ENCODE measurements around the gene EPHA2.
"Not testable (repeated sequence)": the region's sequence is repeated elsewhere in the genome, so short reads cannot be mapped to it uniquely, and the experiment has no call there.

The EPHA2 gene

DNA sequence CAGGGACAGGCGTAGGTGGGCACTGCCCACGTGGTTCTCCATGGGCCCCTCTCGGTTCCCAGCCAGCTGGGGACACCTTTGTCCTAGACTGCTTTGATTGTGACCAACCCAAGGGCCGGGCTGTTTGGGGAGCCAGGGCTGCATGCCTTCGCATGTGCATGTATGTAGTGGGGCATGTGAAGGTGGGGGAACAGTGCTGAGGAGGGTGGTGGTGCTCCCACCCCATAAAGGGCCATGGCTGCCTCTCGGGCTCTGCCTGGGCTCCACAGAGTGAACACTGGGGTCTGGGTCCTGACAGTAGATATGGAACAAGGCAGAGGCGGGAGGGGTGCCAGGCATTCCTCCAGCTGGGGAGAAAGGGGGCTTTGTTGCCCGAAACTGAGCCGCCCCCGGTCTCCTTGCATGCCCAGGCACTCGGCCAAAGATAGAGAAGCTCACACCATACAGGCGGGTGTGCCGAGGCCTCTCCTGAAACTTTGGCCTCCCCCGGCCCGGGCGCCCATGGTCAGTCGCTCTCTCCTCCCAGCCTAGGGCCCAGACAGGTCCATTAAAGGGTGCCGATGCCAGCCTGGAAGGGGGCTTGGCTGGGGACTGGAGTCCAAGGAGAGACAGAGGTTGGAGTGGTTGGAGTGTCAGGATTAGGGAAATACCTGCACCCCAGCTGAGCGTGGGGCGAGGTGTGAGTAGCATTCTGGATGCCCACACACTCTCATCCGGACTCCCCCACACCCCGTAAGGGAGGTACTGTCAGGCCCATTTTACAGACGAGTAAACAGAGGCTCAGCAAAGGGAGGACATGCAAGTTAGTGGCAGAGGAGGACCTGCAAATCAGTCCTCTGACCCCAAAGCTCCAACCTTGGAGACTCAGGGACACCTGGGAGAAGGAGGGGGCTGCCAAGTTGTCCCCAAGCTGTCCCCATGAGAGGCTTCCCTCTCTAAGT is 41.1 kb downstream of the EPHA2 start:
- peaks cover 15% of the 10 kb centered on the region for H3K27me3 Mint-ChIP-seq
- no peak overlapping the region for H3K4me3 Mint-ChIP-seq
- no peaks in the 10 kb centered on the region for H3K36me3 Mint-ChIP-seq (ENCODE audit: low read depth)
- intact Hi-C loops (cut with micrococcal nuclease): no loop called here
- no peaks in the 10 kb centered on the region for H3K9me3 Mint-ChIP-seq
- H3K4me1 Mint-ChIP-seq (ENCODE audit: low read depth): no peaks in the 10 kb centered on the region
- H3K27ac Mint-ChIP-seq: no peak overlapping the region

DNA sequence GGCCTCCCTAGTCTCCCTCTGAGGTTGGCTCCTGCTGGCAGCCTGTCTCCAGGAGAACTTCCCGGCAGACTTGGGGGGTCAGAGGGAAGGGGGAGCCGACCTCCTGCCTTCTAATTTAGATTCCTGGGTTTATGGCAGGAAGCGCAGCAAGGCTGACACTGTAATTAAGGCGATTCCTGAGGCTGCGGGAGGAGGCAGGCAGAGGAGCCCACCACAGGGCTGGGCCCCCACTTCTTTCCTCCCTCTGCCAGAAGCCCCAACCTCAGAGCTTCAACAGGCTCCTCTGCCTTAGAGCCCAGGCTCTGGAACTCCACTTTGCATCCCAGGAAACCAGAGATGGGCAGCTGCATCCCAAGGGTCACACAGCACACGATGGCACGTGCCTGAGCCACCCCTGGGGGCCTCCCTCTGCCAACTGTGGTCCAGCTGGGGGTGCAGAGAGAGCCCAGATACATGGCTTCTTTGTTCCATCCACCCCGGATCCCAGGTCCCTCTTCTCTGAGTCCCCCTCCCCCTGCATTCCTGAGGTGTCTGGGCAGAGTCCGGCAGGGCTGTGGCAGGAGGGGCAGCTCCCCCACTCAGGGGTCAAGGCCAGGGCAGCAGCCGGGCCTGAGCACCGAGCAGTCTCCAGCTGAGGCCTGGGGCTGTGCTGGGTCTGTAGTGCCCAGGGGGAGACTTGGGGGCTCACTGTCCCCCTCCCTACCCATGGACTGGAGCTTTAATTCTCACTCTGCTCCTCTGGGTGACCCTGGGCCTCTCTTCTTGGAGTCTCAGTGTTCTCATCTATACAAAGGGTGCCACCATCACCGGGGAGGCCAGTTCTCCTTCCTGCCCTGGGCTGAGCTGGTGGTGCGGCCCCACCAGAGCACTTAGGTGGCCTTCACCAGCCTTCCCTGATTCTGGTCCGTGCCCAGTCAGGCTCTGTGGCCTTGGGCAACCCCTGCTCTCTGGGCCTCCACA is 43.0 kb downstream of the EPHA2 start:
- peaks cover 14% of the 10 kb centered on the region for H3K9me3 Mint-ChIP-seq
- no peak overlapping the region for H3K4me3 Mint-ChIP-seq
- intact Hi-C loops (cut with micrococcal nuclease): no loop called here
- H3K36me3 Mint-ChIP-seq (ENCODE audit: low read depth): no peaks in the 10 kb centered on the region
- H3K27ac Mint-ChIP-seq: no peak overlapping the region
- H3K4me1 Mint-ChIP-seq (ENCODE audit: low read depth): no peaks in the 10 kb centered on the region
- H3K27me3 Mint-ChIP-seq: peaks cover 13% of the 10 kb centered on the region

DNA sequence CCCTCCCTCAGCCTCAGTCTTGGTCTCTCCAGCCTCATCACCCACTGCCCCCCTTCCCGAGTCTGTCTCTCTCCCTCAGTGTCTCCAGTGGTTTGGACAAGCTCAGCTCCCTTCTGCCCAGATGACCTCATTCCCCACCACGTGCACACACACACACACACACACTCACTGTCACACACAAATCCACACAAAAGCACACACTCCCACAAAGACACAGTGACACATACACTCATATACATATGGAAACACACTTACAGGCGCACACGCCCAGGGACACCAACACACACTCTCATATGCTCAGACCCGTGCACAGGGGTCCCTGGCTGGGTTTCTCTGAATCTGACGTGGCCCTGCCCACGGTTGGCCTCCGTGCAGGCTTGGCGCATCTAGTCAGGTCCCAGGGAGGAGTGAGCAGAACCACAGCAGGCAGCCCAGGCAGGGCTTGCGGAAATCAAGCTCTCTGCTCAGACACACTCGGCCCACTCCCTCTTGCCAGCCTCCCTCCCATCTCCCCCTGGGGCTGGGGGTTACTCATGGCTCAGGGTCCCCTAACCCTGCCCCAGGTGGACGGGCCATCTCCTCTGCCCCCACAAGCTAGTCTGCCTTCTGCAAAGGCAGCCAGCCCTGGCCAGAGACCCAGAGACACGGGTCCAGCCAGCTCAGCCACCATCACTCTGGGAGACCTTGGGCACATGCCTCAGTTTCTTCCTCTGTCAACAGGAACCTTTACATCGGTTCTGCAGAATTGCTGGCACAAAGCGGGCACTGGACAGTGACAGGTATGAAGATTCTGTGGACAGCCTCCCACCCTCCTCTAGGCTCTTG is 43.9 kb downstream of the EPHA2 start:
- H3K4me3 Mint-ChIP-seq: no peak overlapping the region
- no peaks in the 10 kb centered on the region for H3K4me1 Mint-ChIP-seq (ENCODE audit: low read depth)
- peaks cover 18% of the 10 kb centered on the region for H3K9me3 Mint-ChIP-seq
- no peak overlapping the region for H3K27ac Mint-ChIP-seq
- H3K27me3 Mint-ChIP-seq: peaks cover 14% of the 10 kb centered on the region
- H3K36me3 Mint-ChIP-seq (ENCODE audit: low read depth): no peaks in the 10 kb centered on the region
- intact Hi-C loops (cut with micrococcal nuclease): no loop called here

DNA sequence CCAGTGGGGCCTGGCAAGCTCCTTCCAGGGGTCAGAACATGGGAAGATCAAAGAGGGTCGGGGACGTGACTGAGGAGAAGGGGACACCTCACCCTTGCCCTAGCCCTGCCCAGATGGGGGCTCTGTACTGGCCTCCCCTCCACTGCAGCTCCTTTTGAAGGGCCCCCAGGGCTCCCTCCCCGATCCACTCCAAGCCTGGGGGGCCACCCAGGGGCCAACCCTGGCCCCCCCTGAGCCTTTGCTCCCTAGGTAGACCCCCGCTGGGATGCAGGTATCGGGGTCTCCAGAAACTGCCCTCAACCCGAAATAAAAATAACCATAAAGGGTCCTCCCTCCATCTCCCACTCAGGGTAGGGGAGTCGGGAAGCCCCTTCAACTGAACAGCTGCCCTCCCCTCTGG is 45.0 kb downstream of the EPHA2 start:
- H3K4me3 Mint-ChIP-seq: no peak overlapping the region
- H3K27me3 Mint-ChIP-seq: peaks cover 21% of the 10 kb centered on the region
- intact Hi-C loops (cut with micrococcal nuclease): no loop called here
- no peak overlapping the region for H3K27ac Mint-ChIP-seq
- no peaks in the 10 kb centered on the region for H3K4me1 Mint-ChIP-seq (ENCODE audit: low read depth)
- no peaks in the 10 kb centered on the region for H3K36me3 Mint-ChIP-seq (ENCODE audit: low read depth)
- peaks cover 18% of the 10 kb centered on the region for H3K9me3 Mint-ChIP-seq

DNA sequence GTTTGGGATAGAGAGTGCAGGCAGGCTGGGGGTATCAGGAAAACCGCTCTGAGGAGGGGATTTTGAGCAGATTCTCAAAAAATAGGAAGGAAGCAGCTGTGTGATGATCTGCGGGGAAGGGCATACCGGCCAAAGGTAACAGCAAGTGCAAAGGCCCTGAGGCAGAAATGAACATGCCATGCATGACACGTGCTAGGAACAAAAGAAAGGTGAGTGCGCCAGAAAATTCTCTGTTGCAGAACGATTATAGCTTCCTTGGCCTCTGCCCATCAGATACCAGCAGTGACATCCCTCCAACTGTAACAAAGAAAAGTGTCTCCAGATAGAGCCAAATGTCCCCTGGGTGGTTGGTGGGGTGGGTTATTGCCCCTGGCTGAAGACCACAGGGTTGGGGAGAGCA is 45.4 kb downstream of the EPHA2 start:
- Mint-ChIP-seq H3K4me3 (no peak overlapping the region), H3K9me3 (peaks cover 18% of the 10 kb centered on the region), H3K27ac (no peak overlapping the region), H3K36me3 (ENCODE audit: low read depth) (no peaks in the 10 kb centered on the region), H3K4me1 (ENCODE audit: low read depth) (no peaks in the 10 kb centered on the region), H3K27me3 (peaks cover 21% of the 10 kb centered on the region)
- intact Hi-C loops (cut with micrococcal nuclease): no loop called here

DNA sequence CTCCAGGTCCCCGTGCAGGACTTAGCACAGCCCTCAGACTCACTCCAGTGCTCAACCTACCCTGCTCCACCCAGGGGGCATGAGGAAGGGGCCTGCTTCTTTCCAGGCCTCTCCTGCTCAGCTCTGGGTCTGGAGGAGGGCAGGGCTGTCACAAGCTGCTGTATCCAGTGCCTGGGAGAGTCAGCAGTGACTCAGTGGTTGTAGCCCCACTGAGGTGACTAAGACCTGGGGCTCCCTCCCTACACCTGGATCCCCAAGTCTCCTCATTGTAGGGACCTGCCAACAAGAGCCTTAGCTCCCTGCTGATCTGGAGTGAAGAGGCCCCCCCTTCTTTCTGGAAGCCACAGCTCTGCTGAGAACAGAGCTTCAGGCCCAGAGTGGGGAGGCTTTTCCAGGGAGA is 46.3 kb downstream of the EPHA2 start:
- intact Hi-C loops (cut with micrococcal nuclease): no loop called here
- peaks cover 18% of the 10 kb centered on the region for H3K9me3 Mint-ChIP-seq
- peaks cover 21% of the 10 kb centered on the region for H3K27me3 Mint-ChIP-seq
- no peaks in the 10 kb centered on the region for H3K36me3 Mint-ChIP-seq (ENCODE audit: low read depth)
- H3K4me3 Mint-ChIP-seq: no peak overlapping the region
- H3K27ac Mint-ChIP-seq: no peak overlapping the region
- no peaks in the 10 kb centered on the region for H3K4me1 Mint-ChIP-seq (ENCODE audit: low read depth)

DNA sequence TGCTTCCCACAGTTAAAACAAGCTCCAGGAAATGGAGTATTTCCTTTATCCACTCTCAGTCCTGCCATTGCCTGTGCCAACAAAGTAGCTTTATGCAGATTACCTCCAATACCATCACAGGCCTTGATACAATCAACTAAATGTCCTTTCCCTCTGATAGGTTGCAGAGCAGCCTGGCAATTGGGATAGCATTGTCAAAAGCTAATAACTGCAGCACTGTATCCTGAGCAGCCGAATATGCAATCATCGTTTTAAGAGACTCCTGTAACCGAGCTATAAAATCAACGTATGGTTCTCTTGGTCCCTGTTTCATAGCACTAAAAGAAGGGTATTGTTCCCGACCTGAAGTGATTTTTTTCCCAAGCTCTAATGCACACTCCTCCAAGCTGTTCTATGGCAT is 48.8 kb downstream of the EPHA2 start:
- H3K4me3 Mint-ChIP-seq; H3K36me3 Mint-ChIP-seq (ENCODE audit: low read depth); H3K27ac Mint-ChIP-seq; intact Hi-C loops (cut with micrococcal nuclease); H3K4me1 Mint-ChIP-seq (ENCODE audit: low read depth): not testable (repeated sequence)
- peaks cover 18% of the 10 kb centered on the region for H3K9me3 Mint-ChIP-seq
- H3K27me3 Mint-ChIP-seq: peaks cover 32% of the 10 kb centered on the region

DNA sequence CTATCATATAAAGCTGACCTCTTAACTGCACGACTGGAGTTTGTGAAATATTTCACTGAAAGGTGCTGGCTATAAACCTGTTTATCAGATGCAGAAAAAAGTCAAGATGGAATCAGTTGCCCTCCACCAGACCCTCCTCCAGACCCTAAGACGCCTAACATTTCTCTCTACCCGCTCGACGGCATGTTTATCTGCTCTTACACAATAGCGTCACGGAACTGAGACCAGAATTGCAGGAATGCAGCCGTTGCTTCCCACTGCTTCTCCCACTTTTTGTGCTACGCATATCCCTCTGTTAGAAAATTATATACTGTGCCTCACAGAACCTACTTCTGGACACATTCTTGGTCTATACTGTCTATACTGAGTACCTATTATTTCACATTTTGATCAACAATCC is 54.2 kb downstream of the EPHA2 start:
- Mint-ChIP-seq H3K27ac (no peak overlapping the region), H3K4me3 (no peak overlapping the region), H3K4me1 (ENCODE audit: low read depth) (no peaks in the 10 kb centered on the region), H3K36me3 (ENCODE audit: low read depth) (no peaks in the 10 kb centered on the region), H3K9me3 (no peaks in the 10 kb centered on the region), H3K27me3 (peaks cover 25% of the 10 kb centered on the region)
- intact Hi-C loops (cut with micrococcal nuclease): no loop called here

DNA sequence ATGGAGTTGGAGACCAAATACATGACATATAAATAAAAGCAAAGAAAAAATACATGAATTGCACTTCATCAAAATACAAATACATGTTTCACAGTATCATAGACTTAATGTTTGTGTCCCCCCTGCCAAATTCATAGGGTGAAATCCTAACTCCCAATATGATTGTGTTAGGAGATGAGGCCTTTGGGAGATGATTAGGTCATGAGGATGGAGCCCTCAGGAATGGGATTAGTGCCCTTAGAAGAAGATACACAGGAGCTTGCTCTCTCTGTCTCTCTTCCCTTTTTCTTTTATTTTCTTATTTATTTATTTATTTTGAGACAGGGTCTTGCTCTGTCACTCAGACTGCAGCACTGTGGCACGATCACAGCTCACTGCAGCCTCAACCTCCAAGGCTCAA is 56.5 kb downstream of the EPHA2 start:
- peaks cover 32% of the 10 kb centered on the region for H3K27me3 Mint-ChIP-seq
- no peaks in the 10 kb centered on the region for H3K4me1 Mint-ChIP-seq (ENCODE audit: low read depth)
- H3K4me3 Mint-ChIP-seq: no peak overlapping the region
- intact Hi-C loops (cut with micrococcal nuclease): no loop called here
- no peak overlapping the region for H3K27ac Mint-ChIP-seq
- H3K9me3 Mint-ChIP-seq: no peaks in the 10 kb centered on the region
- H3K36me3 Mint-ChIP-seq (ENCODE audit: low read depth): no peaks in the 10 kb centered on the region

DNA sequence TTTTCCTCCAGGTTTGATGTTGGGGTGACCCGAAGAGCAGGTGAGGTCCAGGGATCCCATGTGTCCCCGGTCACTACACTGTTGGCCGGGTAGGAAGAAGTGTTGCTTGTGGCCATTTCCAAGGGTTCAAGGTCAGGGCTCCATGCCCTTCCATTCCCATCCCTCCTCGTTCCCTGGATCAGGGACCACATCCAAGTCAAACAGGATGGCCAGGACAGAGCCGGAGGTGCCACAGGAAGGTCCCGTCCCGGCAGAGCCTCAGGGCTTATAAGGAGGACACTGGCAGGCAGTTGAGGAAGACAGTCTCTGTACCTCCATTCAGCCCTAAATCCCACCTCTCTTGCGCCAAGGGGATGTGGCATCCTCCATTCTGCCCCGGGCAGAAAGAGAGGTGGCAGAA is 60.4 kb downstream of the EPHA2 start:
- H3K36me3 Mint-ChIP-seq (ENCODE audit: low read depth): no peaks in the 10 kb centered on the region
- H3K27me3 Mint-ChIP-seq: peaks cover 20% of the 10 kb centered on the region
- H3K27ac Mint-ChIP-seq: no peak overlapping the region
- no peak overlapping the region for H3K4me3 Mint-ChIP-seq
- H3K9me3 Mint-ChIP-seq: no peaks in the 10 kb centered on the region
- H3K4me1 Mint-ChIP-seq (ENCODE audit: low read depth): no peaks in the 10 kb centered on the region
- intact Hi-C loops (cut with micrococcal nuclease): no loop called here

DNA sequence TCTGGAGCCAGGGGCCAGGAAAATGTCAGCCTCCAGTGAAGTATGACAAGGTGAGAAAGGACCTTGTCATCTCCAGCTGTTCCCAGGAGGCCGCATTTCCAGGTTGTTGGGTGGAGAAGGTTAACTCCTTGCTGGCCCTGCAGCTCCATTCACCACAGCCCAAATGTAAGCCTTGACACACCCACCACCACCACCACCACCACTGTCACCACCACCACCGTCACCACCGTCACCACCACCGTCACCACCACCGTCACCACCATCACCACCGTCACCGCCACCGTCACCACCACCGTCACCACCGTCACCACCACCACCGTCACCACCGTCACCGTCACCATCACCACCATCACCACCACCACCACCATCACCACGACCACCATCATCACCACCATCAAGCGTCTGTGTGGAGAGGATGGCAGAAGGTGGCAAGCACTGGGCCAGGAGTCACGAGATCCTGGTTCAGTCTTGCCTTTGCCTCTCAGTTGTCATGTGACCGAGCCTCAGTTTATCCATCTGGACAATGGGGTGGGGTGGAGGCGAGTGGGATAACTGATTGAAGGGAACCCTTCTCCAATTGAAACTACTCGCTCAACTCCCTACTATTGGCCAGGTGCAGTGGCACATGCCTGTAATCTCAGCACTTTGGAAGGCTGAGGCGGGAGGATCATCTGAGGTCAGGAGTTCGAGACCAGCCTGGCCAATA is 61.3 kb downstream of the EPHA2 start:
- intact Hi-C loops (cut with micrococcal nuclease): no loop called here
- Mint-ChIP-seq H3K9me3 (no peaks in the 10 kb centered on the region), H3K4me3 (no peak overlapping the region), H3K36me3 (ENCODE audit: low read depth) (no peaks in the 10 kb centered on the region), H3K27ac (no peak overlapping the region), H3K4me1 (ENCODE audit: low read depth) (no peaks in the 10 kb centered on the region), H3K27me3 (peaks cover 20% of the 10 kb centered on the region)

DNA sequence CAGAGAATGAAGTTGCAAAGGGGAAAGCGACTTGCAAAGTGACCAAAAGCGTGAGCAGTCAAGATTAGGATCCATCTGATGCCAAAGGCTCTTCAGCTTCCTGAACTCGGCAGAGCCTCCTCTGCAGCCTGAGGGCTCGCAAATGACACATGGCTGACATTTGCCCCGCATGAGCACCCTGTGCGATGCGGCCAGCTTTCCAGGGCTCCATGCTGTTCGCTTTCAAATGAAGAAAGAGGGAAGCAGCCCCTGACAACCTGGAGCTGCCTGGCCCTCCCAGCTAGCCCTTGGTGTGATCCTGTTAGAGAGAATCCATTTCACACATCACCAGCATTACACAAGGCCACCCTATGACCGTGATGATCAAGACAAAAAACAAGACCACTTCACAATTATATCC is 62.3 kb downstream of the EPHA2 start:
- Mint-ChIP-seq H3K9me3 (no peaks in the 10 kb centered on the region), H3K27me3 (peaks cover 21% of the 10 kb centered on the region), H3K27ac (no peak overlapping the region), H3K4me1 (ENCODE audit: low read depth) (no peaks in the 10 kb centered on the region), H3K36me3 (ENCODE audit: low read depth) (no peaks in the 10 kb centered on the region), H3K4me3 (no peak overlapping the region)
- intact Hi-C loops (cut with micrococcal nuclease): no loop called here

DNA sequence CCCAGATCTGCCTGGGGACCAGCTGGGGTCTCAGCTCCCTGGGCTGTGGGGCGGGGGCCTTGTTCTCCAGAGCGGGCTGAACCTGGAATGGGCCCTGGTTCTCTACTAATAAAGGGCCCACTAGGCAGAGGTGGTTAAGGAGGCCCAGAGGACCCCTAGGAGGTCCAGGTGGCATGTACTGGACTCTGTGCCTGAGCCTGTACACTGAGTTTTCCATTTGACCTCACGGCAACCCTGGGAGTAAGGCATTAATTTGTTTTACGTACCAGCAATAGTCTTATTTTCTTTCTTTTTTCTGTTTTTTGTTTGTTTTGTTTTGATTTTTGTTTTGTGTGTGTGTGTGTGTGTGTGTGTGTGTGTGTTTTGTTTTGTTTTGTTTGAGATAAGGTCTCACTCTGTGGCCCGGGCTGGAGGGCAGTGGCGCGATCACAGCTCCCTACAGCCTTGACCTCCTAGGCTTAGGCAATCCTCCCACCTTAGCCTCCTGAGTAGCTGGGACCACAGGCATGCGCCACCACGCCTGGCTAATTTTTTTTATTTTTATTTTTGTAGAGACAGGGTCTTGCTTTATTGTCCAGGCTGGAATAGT is 62.9 kb downstream of the EPHA2 start:
- H3K27me3 Mint-ChIP-seq: peaks cover 21% of the 10 kb centered on the region
- no peaks in the 10 kb centered on the region for H3K36me3 Mint-ChIP-seq (ENCODE audit: low read depth)
- no peaks in the 10 kb centered on the region for H3K9me3 Mint-ChIP-seq
- H3K27ac Mint-ChIP-seq: no peak overlapping the region
- no peak overlapping the region for H3K4me3 Mint-ChIP-seq
- intact Hi-C loops (cut with micrococcal nuclease): no loop called here
- H3K4me1 Mint-ChIP-seq (ENCODE audit: low read depth): no peaks in the 10 kb centered on the region

All from dendritic cell treated with granulocyte-macrophage colony-stimulating factor and Interleukin-4, amounts not matched to agents 40 ng/mL and 50 ng/mL, for 4 days (primary cell).